IPS DF 4.7 (cell line): ENCODE measurements around the gene MAGEA12.
"Not testable (repeated sequence)": the region's sequence is repeated elsewhere in the genome, so short reads cannot be mapped to it uniquely, and the experiment has no call there.

ENCODE experiments used
- DNase-seq: peaks from one replicate; pipeline ENCODE4 v3.0.0-alpha.2; 2013; ENCODE audit warnings: low spot score; ENCODE audit errors: extremely low read depth

Gene MAGEA12

DNA sequence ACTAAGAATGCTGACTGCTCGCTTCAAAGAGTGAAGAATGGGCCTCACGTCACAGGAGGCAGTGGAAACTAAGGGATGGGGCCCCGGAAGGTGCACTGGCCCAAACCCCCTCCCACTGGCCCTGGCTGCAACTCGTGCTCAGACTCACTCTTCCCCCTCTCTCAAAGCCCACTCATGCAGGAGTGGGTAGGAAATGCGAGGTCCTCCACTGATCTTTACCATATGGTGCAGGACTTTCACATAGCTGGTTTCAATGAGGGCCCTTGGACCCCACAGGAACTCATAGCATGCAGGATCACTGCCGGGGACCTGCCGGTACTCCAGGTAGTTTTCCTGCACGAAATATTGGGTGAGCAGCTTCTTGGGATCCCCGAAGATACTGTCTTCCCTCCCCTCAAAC, 33.0 kb downstream of the MAGEA12 start:
- not testable (repeated sequence) for DNase-seq

DNA sequence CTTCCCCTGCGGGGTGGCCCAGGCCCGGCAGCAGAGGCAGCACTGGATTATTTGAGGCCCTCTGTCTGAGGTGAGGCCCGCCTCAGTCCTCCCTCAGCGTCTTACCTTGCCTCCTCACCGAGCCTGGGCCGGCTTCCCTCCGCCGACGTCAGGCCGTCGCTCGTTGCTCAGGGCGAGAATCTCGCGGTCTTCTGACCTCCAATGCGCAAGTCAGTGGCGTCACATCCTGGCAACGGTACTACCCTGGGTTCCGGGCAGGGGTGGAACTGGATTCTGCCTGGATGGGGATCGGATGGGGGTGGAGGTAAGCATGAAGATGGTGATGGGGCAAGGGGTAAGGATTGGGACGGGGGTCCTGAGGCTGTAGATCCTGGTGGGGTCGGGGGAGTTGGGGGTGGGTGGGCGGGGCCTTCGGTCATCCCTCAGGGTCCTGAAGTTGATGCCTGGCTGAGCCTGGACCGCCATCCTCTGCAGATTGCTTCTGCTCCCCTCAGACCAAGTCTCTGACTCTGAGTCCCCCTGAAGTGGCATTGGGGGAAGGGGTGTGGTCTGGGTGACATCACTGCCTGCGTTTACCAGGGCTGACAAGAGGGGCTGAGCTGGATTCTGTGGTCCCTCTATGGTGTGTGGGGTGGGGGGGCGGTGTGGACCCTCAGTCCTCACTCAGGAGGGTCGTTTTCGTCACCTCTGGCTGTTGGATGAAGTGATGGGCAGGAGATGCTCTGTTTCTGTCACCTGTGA, 36.2 kb downstream of the MAGEA12 start, which contains the start of gene MAGEA6:
TSS of gene MAGEA6 (minus strand) at position 141 of the 741 bp plus-strand sequence. CDS start 2,039 bp downstream, outside the sequence.
- not testable (repeated sequence) for DNase-seq

DNA sequence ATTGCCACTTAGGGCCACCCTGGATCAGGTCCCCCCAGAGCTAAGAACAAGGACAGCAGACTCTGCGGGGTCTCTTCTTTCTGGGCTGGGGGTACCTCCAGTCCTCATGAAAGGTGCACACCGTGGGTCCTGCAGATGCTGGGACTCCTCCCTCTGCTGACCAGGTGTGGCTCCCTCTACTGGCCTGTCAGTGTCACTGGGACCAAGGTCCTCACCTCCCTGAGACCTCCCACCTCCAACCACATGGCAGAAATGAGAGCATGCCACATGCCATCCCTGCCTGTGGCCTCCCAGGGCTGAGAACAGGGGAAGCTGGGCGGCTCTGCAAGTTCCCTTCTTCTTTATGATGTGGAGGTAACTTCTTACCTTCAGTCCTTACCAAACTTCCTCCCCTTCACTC, 53.5 kb downstream of the MAGEA12 start:
- not testable (repeated sequence) for DNase-seq
